Right atrium auricular region (tissue), 2 donors: Measurements from ENCODE around the gene BCCIP. TPM values are rescaled to one million over a fixed set of nuclear protein-coding genes. Genes with fewer than 3 reads are reported as not detected.

ENCODE experiments used
- DNase-seq: peaks from one replicate; pipeline ENCODE4 v3.0.0-alpha.2; 2019; ENCODE audit warnings: low spot score
- H3K27ac ChIP-seq, 2 donors: fragments of 200-600 bp; sonication (generic); 1 replicate in 1 of 2; 2 replicates in 1 of 2; pipeline ENCODE4 v1.5.1; 2016 to 2019
- H3K27me3 ChIP-seq, 2 donors: fragments of 200-600 bp; sonication (generic); one replicate each; pipeline versions ENCODE4 v1.5.1 to v1.6.0; 2017 to 2019
- H3K36me3 ChIP-seq: fragments of 200-600 bp; sonication (generic); one replicate; pipeline ENCODE4 v1.5.1; 2016
- H3K4me1 ChIP-seq, 2 donors: fragments of 200-600 bp; sonication (generic); one replicate each; pipeline versions ENCODE4 v1.5.1 to v1.6.0; 2017 to 2019
- H3K4me3 ChIP-seq, 2 donors: fragments of 200-600 bp; sonication (generic); 1 replicate in 1 of 2; 2 replicates in 1 of 2; pipeline ENCODE4 v1.5.1; 2017 to 2019; ENCODE audit warnings: mild to moderate bottlenecking in 1 of 2, moderate library complexity in 1 of 2
- H3K9me3 ChIP-seq, 2 donors: fragments of 200-600 bp; sonication (generic); one replicate each; pipeline ENCODE4 v1.5.1; 2019
- CTCF ChIP-seq, 2 donors: fragments of 200-600 bp; sonication (generic); IDR thresholded peaks; one replicate each; pipeline ENCODE4 v1.5.1; 2019; ENCODE audit warnings: antibody characterized with exemption in 2 of 2
- total RNA-seq, 2 donors: library from RNA; depleted of rRNA; stranded (reverse); fragments of >200 nt; gene quantifications; one replicate each; pipeline ENCODE4 v1.1.0, GENCODE V29; 2016

The BCCIP gene
- total RNA-seq, 2 donors from 2014 or later = 34.1 to 37.3 TPM

- no peak for DNase-seq
- TF ChIP-seq CTCF (IDR thresholded peaks at IDR 0.05) = no peak
- Histone ChIP-seq H3K9me3 (no peaks in the 10 kb centered on the region), H3K27ac (no peak overlapping the region), H3K4me3 (no peak overlapping the region), H3K27me3 (no peaks in the 10 kb centered on the region), H3K36me3 (peaks cover 65% of the 10 kb centered on the region), H3K4me1 (peaks cover 0 to 13% of the 10 kb centered on the region in 2 donors)
Observed at GRCh38 chr10:125840955-125841354, 17.6 kb downstream of the BCCIP start.

- DNase-seq = no peak
- no peak for TF ChIP-seq CTCF (IDR thresholded peaks at IDR 0.05)
- Histone ChIP-seq H3K27me3 (no peaks in the 10 kb centered on the region), H3K9me3 (no peaks in the 10 kb centered on the region), H3K4me1 (peaks cover 0 to 20% of the 10 kb centered on the region in 2 donors), H3K4me3 (no peak overlapping the region), H3K27ac (no peak overlapping the region), H3K36me3 (peaks cover 51% of the 10 kb centered on the region)
Observed at GRCh38 chr10:125843603-125844329, 20.4 kb downstream of the BCCIP start.

GRCh38 chr10:125844751-125845221 is 21.4 kb downstream of the BCCIP start:
- no peak overlapping the region for H3K4me3 ChIP-seq
- no peak overlapping the region for H3K27ac ChIP-seq
- no peak for TF ChIP-seq CTCF (IDR thresholded peaks at IDR 0.05)
- peaks cover 0 to 20% of the 10 kb centered on the region in 2 donors for H3K4me1 ChIP-seq
- H3K27me3 ChIP-seq = no peaks in the 10 kb centered on the region
- H3K36me3 ChIP-seq = peaks cover 51% of the 10 kb centered on the region
- H3K9me3 ChIP-seq = no peaks in the 10 kb centered on the region
- no peak for DNase-seq

GRCh38 chr10:125845617-125846016 is 22.3 kb downstream of the BCCIP start:
- peaks cover 43% of the 10 kb centered on the region for H3K36me3 ChIP-seq
- H3K9me3 ChIP-seq = no peaks in the 10 kb centered on the region
- H3K4me3 ChIP-seq = no peak overlapping the region
- peaks cover 0 to 20% of the 10 kb centered on the region in 2 donors for H3K4me1 ChIP-seq
- DNase-seq = no peak
- no peak overlapping the region for H3K27ac ChIP-seq
- no peaks in the 10 kb centered on the region for H3K27me3 ChIP-seq
- no peak for TF ChIP-seq CTCF (IDR thresholded peaks at IDR 0.05)

GRCh38 chr10:125846894-125847293 is 23.5 kb downstream of the BCCIP start:
- no peak for DNase-seq
- H3K4me3 ChIP-seq = no peak overlapping the region
- peaks cover 33% of the 10 kb centered on the region for H3K36me3 ChIP-seq
- no peaks in the 10 kb centered on the region for H3K27me3 ChIP-seq
- no peak overlapping the region for H3K27ac ChIP-seq
- H3K9me3 ChIP-seq = no peaks in the 10 kb centered on the region
- no peak for TF ChIP-seq CTCF (IDR thresholded peaks at IDR 0.05)
- H3K4me1 ChIP-seq = peaks cover 0 to 20% of the 10 kb centered on the region in 2 donors
